GM06990 (cell line): ENCODE data around the gene COMMD1.
A peak's percentile ranks its signal among the peaks of the same experiment; 100 is the strongest.
"Not testable (repeated sequence)": the region's sequence is repeated elsewhere in the genome, so short reads cannot be mapped to it uniquely, and the experiment has no call there.

Source experiments
- DNase-seq: peaks from one replicate; pipeline ENCODE4 v3.0.0-alpha.2; 2011; ENCODE audit not compliant: insufficient read length; ENCODE audit errors: extremely low read depth
- H3K27me3 ChIP-seq: replicated peaks from 2 replicates; pipeline ENCODE4 v1.6.0; 2011; ENCODE audit warnings: low read length; ENCODE audit not compliant: control insufficient read depth, insufficient read depth
- H3K36me3 ChIP-seq: 2 replicates; pipeline ENCODE4 v1.5.1; 2011; ENCODE audit warnings: low read length; ENCODE audit not compliant: control insufficient read depth, insufficient read depth
- H3K4me3 ChIP-seq: replicated peaks from 2 replicates; pipeline ENCODE4 v1.5.1; 2011; ENCODE audit warnings: low read depth, mild to moderate bottlenecking, control low read depth, low read length
- CTCF ChIP-seq: IDR thresholded peaks from 2 replicates; pipeline ENCODE4 v1.5.1; 2011; ENCODE audit warnings: low read length, control low read depth, mild to moderate bottlenecking, inconsistent platforms; ENCODE audit not compliant: insufficient read depth, poor library complexity, severe bottlenecking

Gene COMMD1

GRCh38 chr2:62118160-62118559 lies 212.7 kb downstream of the COMMD1 start:
- Histone ChIP-seq H3K27me3 (no peaks in the 10 kb centered on the region), H3K4me3 (no peak overlapping the region), H3K36me3 (no peaks in the 10 kb centered on the region)
- DNase-seq, result no peak
- no peak for TF ChIP-seq CTCF

GRCh38 chr2:62119311-62119974 lies 214.0 kb downstream of the COMMD1 start:
- Histone ChIP-seq H3K4me3 (no peak overlapping the region), H3K27me3 (no peaks in the 10 kb centered on the region), H3K36me3 (no peaks in the 10 kb centered on the region)
- no peak for DNase-seq
- TF ChIP-seq CTCF, result no peak

- H3K4me3 ChIP-seq, H3K36me3 ChIP-seq, H3K27me3 ChIP-seq, DNase-seq: not testable (repeated sequence)
These were observed 220.8 kb downstream of the COMMD1 start for GRCh38 chr2:62126239-62126638.

GRCh38 chr2:62133320-62133823 lies 227.9 kb downstream of the COMMD1 start:
- no peak for TF ChIP-seq CTCF
- DNase-seq, result no peak
- Histone ChIP-seq H3K27me3 (no peaks in the 10 kb centered on the region), H3K36me3 (no peaks in the 10 kb centered on the region), H3K4me3 (no peak overlapping the region)

DNA sequence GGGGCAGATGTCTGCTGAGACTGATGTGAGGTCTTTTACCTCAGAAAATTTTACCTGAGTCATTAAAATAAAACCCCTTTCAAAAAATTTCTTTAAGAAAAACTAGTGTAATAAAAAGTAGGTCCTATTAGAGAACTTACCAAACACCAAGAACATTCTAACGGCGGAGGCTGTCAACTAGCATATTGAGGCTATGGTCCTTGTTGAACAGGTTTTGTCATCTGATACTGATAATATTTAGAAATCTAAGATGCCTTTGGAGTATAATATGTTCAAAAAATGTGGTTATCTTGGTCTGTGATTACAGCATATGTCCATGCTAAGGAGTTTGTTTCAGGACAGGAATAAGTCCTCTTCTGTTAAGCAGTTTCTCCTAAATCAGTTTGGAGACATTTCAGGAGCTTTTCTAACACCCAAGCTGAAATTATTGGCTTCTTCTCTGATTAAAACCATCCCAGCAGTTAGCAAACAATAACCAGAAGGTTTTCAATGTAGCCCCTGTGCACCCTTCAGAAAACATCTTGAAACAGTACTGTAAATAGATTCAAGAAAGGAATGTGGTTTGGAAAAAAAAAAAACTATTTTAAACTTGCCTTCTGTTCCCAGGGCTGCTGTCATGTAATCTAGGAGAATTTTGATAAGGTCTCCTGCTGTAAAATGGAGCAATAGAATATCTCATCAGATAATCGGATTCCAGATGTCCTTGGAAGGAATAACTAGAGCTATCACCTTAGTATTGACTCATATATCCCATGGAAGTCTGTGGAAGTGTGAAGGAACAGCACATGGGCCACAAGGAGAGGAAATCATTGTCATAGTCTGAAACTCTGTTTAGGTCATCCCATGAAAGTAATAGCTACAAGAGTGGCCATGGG lies 231.7 kb downstream of the COMMD1 start:
- H3K27me3 ChIP-seq, result no peaks in the 10 kb centered on the region
- no peak for TF ChIP-seq CTCF
- no peak for DNase-seq
- H3K4me3 ChIP-seq, result no peak overlapping the region
- no peaks in the 10 kb centered on the region for H3K36me3 ChIP-seq

- Histone ChIP-seq H3K27me3 (no peaks in the 10 kb centered on the region), H3K4me3 (no peak overlapping the region), H3K36me3 (no peaks in the 10 kb centered on the region)
- peak; percentile 49 for DNase-seq
- no peak for TF ChIP-seq CTCF
These were observed 235.1 kb downstream of the COMMD1 start for GRCh38 chr2:62140426-62141141.
